ENCODE data around the gene UGT1A5. TPM values are rescaled to one million over a fixed set of nuclear protein-coding genes. Genes with fewer than 3 reads are reported as not detected.

The UGT1A5 gene
- total RNA-seq, 1 donor from 2014 or later: 1.2 TPM

DNA sequence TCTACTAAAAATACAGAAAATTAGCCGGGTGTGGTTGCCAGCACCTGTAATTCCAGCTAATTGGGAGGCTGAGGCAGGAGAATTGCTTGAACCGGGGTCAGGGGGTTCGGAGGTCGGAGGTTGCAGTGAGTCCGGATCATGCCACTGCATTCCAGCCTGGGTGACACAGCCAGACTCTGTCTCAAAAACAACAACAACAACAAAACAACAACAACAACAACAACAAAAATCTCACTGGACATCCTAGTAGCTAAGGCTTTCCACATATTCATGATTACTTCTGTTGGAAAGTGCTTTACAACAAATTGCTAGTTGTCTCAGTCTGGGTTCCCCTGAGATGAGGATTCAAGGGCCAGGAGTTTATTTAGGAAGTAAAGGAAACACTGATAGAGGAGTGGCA, 61.1 kb downstream of the UGT1A5 start:
- intact Hi-C loops (cut with DNase I): no loop called here
- no peaks in the 10 kb centered on the region for H3K36me3 ChIP-seq
- no peak for DNase-seq (ENCODE audit: extremely low spot score in 2 of 2)
- H3K9me3 ChIP-seq: no peaks in the 10 kb centered on the region
- H3K27me3 ChIP-seq: no peaks in the 10 kb centered on the region
- TF ChIP-seq CTCF (IDR thresholded peaks at IDR 0.05) (no peak), POLR2A (IDR thresholded peaks at IDR 0.05) (no peak), POLR2AphosphoS5 (IDR thresholded peaks at IDR 0.05; ENCODE audit: insufficient read depth in 1 of 2, low read depth in 1 of 2) (no peak)
- no peak overlapping the region for H3K27ac ChIP-seq
- H3K4me3 ChIP-seq: no peak overlapping the region
- no peaks in the 10 kb centered on the region for H3K4me1 ChIP-seq

GRCh38 chr2:233775414-233775813, 62.7 kb downstream of the UGT1A5 start:
- Histone ChIP-seq H3K9me3 (no peaks in the 10 kb centered on the region), H3K4me1 (no peaks in the 10 kb centered on the region), H3K36me3 (no peaks in the 10 kb centered on the region), H3K27ac (no peak overlapping the region), H3K27me3 (no peaks in the 10 kb centered on the region), H3K4me3 (no peak overlapping the region)
- DNase-seq (ENCODE audit: extremely low spot score in 2 of 2): no peak
- intact Hi-C loops (cut with DNase I): no loop called here
- TF ChIP-seq CTCF (IDR thresholded peaks at IDR 0.05): no peak
- no peak for TF ChIP-seq POLR2AphosphoS5 (IDR thresholded peaks at IDR 0.05; ENCODE audit: insufficient read depth in 1 of 2, low read depth in 1 of 2)
- TF ChIP-seq POLR2A (IDR thresholded peaks at IDR 0.05): no peak

DNA sequence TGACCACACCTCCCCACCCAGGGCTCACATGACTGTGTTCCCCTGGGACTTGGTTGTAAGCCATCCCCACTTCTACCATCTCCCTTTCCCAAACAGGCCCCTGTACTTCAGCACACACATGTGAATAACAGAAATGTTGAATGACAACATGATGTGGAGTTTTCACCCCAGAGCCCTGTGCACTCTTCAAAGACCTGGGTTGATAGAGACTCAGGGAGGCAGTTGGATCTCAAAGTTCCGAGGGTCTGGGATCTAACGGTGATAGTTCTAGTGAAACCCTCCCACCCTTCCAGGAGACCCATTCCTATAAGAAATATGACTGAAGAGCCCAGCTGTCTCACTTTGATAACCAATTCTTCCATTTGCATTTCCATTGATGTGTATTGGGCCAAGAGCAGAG, 65.3 kb downstream of the UGT1A5 start, which contains the start of gene MROH2A:
MROH2A (plus strand) TSS at position 301 of the 400 bp plus-strand sequence. CDS start 1,029 bp downstream, outside the sequence.
- Histone ChIP-seq H3K4me1 (no peaks in the 10 kb centered on the region), H3K27ac (no peak within 1 kb of the TSS), H3K9me3 (no peaks in the 10 kb centered on the region), H3K27me3 (no peaks in the 10 kb centered on the region), H3K4me3 (no peak within 1 kb of the TSS), H3K36me3 (no peaks in the 10 kb centered on the region)
- DNase-seq (ENCODE audit: extremely low spot score in 2 of 2): no peak
- intact Hi-C loops (cut with DNase I): no loop called here
- TF ChIP-seq POLR2AphosphoS5 (IDR thresholded peaks at IDR 0.05; ENCODE audit: insufficient read depth in 1 of 2, low read depth in 1 of 2) (no peak), POLR2A (IDR thresholded peaks at IDR 0.05) (no peak), CTCF (IDR thresholded peaks at IDR 0.05) (no peak)

- DNase-seq (ENCODE audit: extremely low spot score in 2 of 2): no peak
- intact Hi-C loops (cut with DNase I): no loop called here
- Histone ChIP-seq H3K4me1 (no peaks in the 10 kb centered on the region), H3K4me3 (no peak overlapping the region), H3K36me3 (no peaks in the 10 kb centered on the region), H3K27me3 (no peaks in the 10 kb centered on the region), H3K9me3 (no peaks in the 10 kb centered on the region), H3K27ac (no peak overlapping the region)
- TF ChIP-seq POLR2AphosphoS5 (IDR thresholded peaks at IDR 0.05; ENCODE audit: insufficient read depth in 1 of 2, low read depth in 1 of 2) (no peak), POLR2A (IDR thresholded peaks at IDR 0.05) (no peak), CTCF (IDR thresholded peaks at IDR 0.05) (no peak)
Measured at GRCh38 chr2:233779722-233780121, 67.0 kb downstream of the UGT1A5 start.

- no peak for TF ChIP-seq CTCF (IDR thresholded peaks at IDR 0.05)
- no peak for TF ChIP-seq POLR2A (IDR thresholded peaks at IDR 0.05)
- no peak for TF ChIP-seq POLR2AphosphoS5 (IDR thresholded peaks at IDR 0.05; ENCODE audit: insufficient read depth in 1 of 2, low read depth in 1 of 2)
- H3K36me3 ChIP-seq: no peaks in the 10 kb centered on the region
- DNase-seq (ENCODE audit: extremely low spot score in 2 of 2): no peak
- no peak overlapping the region for H3K4me3 ChIP-seq
- H3K9me3 ChIP-seq: no peaks in the 10 kb centered on the region
- H3K27ac ChIP-seq: no peak overlapping the region
- intact Hi-C loops (cut with DNase I): no loop called here
- H3K27me3 ChIP-seq: no peaks in the 10 kb centered on the region
- H3K4me1 ChIP-seq: no peaks in the 10 kb centered on the region
Measured at GRCh38 chr2:233780771-233781170, 68.1 kb downstream of the UGT1A5 start.

All from vagina (tissue), 2 donors.